GM03348 (cell line): ENCODE measurements around the gene OR2T3.
"Not testable (repeated sequence)": the region's sequence is repeated elsewhere in the genome, so short reads cannot be mapped to it uniquely, and the experiment has no call there.

Experiments used
- DNase-seq: peaks from one replicate; pipeline ENCODE4 v3.0.0; 2012; ENCODE audit warnings: low spot score

The OR2T3 gene, protein sequence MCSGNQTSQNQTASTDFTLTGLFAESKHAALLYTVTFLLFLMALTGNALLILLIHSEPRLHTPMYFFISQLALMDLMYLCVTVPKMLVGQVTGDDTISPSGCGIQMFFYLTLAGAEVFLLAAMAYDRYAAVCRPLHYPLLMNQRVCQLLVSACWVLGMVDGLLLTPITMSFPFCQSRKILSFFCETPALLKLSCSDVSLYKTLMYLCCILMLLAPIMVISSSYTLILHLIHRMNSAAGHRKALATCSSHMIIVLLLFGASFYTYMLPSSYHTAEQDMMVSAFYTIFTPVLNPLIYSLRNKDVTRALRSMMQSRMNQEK

GRCh38 chr1:248473051-248473450, at the start of gene OR2T3:
TSS of gene OR2T3 (plus strand) at chr1:248473351. CDS start at chr1:248473351, 0 bp downstream.
- DNase-seq, result not testable (repeated sequence)

DNA sequence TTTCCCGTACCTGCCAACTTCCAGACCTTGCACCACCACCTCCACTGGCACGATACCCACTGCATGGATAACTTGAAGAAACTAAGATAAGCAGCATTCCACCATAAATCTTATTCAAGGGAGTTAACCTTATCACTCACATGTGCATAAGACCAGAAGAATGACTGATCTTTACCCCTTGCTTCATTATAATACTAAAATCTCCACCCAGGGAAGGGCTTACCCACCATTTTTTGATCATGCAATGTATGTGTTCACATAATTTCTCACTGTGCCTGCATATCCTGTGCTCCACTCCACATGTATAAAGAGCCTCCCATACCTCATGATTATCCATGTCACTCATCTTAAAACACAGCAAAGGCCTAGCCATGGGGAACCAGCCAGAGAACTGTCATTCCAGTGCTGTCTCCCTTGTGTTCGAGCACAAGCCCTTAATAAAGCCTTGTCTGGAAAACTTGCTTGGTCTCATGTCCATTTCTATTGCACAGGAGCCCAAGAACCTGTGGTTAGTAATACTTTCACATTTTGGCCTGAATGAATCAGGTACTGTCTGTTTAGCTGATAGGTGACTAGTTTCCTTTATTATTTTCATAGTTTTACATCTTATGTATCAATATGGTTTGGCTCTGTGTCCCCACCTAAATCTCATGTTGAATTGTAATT, 45.5 kb upstream of the OR2T3 start:
- not testable (repeated sequence) for DNase-seq

DNA sequence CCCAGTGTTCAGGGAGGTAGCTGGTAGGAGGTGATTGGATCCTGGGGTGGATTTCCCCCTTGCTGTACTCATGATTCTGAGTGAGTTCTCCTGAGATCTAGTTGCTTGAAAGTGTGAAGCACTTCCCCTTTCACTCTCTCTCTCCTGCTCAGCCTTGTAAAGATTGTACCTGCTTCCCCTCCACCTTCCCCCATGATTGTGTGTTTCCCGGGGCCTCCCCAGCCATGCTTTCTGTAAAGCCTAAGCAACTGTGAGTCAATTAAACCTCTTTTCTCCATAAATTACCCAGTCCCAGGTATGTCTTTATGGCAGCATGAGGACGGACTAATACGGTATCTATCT, 45.0 kb upstream of the OR2T3 start:
- DNase-seq, result not testable (repeated sequence)

GRCh38 chr1:248431683-248432082, 41.5 kb upstream of the OR2T3 start:
- not testable (repeated sequence) for DNase-seq

GRCh38 chr1:248432201-248432600, 41.0 kb upstream of the OR2T3 start:
- DNase-seq, result not testable (repeated sequence)

DNA sequence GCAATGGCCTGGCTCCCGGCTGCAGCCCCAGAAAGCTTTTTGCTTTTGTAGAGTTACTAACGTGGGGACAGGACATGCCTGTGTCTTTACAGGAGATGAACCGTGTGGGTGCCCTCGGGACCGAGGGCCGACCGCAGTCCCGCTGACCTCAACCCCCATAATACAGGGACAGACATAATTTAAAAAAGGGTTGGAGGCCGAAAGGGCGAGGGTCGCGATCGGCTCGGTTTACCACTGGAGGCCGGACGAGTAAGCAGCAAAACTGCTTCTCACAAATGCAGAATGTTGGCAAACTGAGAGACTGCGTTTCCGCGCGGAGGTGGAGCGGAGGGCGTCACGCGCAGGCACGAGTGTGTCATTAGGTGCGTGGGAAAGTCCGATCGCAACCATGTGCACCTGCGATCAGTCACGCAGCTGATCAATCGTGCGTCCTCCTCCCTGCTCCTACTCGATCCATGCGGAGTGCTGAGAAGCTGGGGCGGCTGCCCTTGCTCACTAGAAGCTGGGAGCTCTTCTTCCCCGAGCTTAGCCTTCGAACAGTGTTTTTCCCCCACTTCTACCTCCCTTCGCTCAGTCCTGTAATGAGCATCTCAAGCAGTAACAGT, 39.2 kb upstream of the OR2T3 start:
- not testable (repeated sequence) for DNase-seq

GRCh38 chr1:248434913-248435312, 38.2 kb upstream of the OR2T3 start:
- not testable (repeated sequence) for DNase-seq

- DNase-seq, result not testable (repeated sequence)
Measured at GRCh38 chr1:248436303-248436702, 36.8 kb upstream of the OR2T3 start.

DNA sequence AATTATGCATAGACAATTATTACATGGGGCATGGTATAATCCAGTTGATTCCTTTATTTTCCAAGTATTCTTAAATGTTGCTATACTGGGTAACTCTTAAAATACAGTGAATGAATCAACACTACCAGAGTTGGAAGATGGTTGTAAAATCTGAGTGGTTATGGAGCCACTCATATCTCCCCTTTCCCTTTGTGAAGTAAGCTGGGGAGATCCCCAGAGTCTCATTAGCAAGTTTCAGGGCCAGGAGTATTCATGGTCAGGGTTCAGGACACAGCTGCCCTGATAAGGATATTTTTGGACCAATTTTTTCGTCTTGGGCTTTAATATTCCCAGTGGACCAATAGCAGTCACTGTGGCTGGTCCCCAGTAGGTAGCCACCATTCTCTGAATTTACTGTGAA, 34.5 kb upstream of the OR2T3 start:
- not testable (repeated sequence) for DNase-seq

DNA sequence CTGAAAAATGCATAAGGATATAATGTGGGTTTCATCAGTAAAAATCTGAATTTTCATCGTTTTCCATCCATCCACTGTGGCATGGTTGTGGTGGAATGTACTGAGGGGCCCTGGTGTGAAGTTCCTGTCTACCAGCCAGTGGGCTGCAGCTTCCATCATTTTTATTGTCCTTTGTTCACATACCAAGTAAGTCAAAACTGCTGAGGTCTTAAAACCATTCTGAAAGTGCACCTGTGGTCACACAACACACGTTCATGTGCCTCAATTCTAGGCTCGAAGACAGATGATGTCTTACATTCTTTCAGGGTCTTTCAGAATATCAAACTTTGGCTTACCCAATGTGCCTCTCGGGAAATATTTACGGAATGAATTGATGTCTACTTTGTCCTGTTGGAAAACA, 33.9 kb upstream of the OR2T3 start:
- not testable (repeated sequence) for DNase-seq

GRCh38 chr1:248442500-248443277, 30.5 kb upstream of the OR2T3 start:
- DNase-seq, result not testable (repeated sequence)

- DNase-seq, result not testable (repeated sequence)
Measured at GRCh38 chr1:248444603-248445002, 28.5 kb upstream of the OR2T3 start.

DNA sequence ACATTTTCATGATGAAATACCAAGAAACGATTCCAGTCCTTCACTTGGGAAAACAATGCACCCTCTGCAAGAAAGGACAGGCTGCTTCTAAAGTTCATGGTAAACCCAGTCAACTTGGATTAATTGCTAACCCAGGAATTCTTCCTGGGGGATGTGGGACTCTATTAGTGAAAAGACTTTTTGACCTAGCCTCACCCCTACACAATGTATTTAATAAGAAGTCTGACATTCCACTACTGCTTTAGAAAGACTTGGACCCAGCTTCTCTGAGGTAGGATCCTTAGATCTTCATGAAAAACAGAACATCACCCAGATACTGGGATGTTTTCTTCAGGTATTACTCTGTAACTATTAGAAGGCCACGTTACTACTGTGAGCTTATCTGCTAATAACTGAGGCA, 27.8 kb upstream of the OR2T3 start, which contains the start of gene OR2T2:
OR2T2 (plus strand) TSS at position 239 of the 400 bp plus-strand sequence. CDS start 7,161 bp downstream, outside the sequence.
- DNase-seq, result not testable (repeated sequence)

DNA sequence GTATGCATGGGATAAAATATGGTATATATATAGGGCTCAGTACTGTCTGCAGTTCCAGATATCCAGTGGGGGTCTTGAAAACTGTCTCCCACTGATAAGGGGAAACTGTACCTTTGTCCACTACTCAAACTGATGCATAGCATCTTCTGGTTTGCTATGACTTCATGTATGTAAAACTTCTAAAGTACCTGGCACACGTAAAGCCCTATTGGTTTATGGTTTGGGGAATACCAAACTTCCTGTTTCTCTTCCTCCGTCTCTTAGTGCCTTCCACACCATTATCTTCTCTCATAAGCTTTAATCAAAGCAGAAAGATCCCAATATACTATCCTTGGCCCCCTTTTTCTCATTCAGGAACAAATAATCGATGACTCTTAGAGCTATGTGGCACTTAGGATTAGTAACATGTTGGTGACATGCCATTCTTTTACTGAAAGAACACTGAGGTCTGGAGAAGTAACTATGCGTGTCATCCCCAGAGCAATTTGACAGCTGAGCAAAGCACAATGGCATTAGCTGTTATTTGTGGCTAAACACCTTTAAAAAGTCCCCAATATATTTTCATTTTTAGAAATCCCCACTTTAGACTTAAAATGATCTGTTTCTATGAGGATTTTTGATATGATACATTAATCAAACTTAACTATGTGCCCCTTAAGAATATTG, 24.6 kb upstream of the OR2T3 start:
- not testable (repeated sequence) for DNase-seq

GRCh38 chr1:248449821-248450465, 23.2 kb upstream of the OR2T3 start:
- not testable (repeated sequence) for DNase-seq

- not testable (repeated sequence) for DNase-seq
Measured at GRCh38 chr1:248450466-248451145, 22.5 kb upstream of the OR2T3 start.

GRCh38 chr1:248453619-248454018, 19.5 kb upstream of the OR2T3 start:
- DNase-seq, result not testable (repeated sequence)

- not testable (repeated sequence) for DNase-seq
Measured at GRCh38 chr1:248455045-248455444, 18.1 kb upstream of the OR2T3 start.

GRCh38 chr1:248456635-248457034, 16.5 kb upstream of the OR2T3 start:
- not testable (repeated sequence) for DNase-seq

DNA sequence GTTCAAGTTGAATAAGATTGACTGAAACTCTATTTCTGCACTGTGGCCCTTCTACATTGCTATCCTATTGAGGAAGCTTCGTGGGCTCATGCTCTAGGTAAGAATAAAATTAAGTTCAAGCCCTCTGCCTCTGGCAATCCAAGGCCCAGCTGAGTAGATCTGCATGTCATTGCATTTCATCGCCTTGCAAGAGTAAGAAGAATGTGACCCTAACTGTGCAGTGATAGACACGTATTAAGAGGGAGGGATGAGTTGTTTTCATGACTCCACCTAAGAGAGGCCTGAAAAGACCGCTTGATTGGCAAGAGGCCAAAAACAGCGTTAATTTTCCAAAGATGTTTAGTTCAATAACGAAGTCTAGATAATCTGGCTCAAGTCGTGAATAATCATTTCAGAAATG, 14.0 kb upstream of the OR2T3 start:
- not testable (repeated sequence) for DNase-seq
